A549 (cell line): ENCODE data around the gene TTC7B. TPM values are rescaled to one million over a fixed set of nuclear protein-coding genes. Genes with fewer than 3 reads are reported as not detected.

Experiments used
- ATAC-seq, 2 experiments: fragments of 200-7000 bp in 1 of 2; fragments of >200 bp in 1 of 2; cut with Nextera tagmentation in 1 of 2; cut with Tn5 transposase in 1 of 2; 3 replicates each; pipeline versions ENCODE4 v1.8.0 to v1.9.1; 2018 to 2020; ENCODE audit warnings: mild to moderate bottlenecking in 1 of 2, moderate library complexity in 1 of 2
- CTCF ChIA-PET: fragments of 300-600 bp; sonication (Branson Sonifier 250); formaldehyde crosslinking; extraction: SDS; loops from one replicate; lab custom pipeline; 2021; ENCODE audit warnings: antibody characterized with exemption, inconsistent platforms; lab: Yijun Ruan, JAX
- POLR2A ChIA-PET: fragments of 350-600 bp; formaldehyde crosslinking; extraction: SDS; loops from one replicate; lab custom pipeline; 2021; ENCODE audit warnings: antibody characterized with exemption, inconsistent platforms; lab: Yijun Ruan, JAX
- DNase-seq, 2 experiments: peaks; one replicate each; pipeline versions ENCODE4 v3.0.0 to v3.0.0-alpha.2; 2011 to 2016; ENCODE audit warnings: low read depth in 1 of 2, low spot score in 1 of 2
- FAIRE-seq: peaks from 2 replicates; lab custom pipeline; 2011; peaks lifted over from hg19 to GRCh38; lab: Jason Lieb, UNC
- H3K27ac ChIP-seq, 2 experiments: fragments of >200 bp; sonication (Bioruptor Twin); formaldehyde crosslinking; 3 replicates each; pipeline ENCODE4 v1.5.1; 2016 to 2017
- H3K4me1 ChIP-seq: fragments of >200 bp; sonication (Bioruptor Twin); formaldehyde crosslinking; 3 replicates; pipeline ENCODE4 v1.6.1; 2016
- H3K4me2 ChIP-seq: fragments of >200 bp; sonication (Bioruptor Twin); formaldehyde crosslinking; 3 replicates; pipeline ENCODE4 v1.6.1; 2016
- H3K4me3 ChIP-seq: fragments of >200 bp; sonication (Bioruptor Twin); formaldehyde crosslinking; 3 replicates; pipeline ENCODE4 v1.5.1; 2016
- H3K9me3 ChIP-seq: fragments of >200 bp; sonication (Bioruptor Twin); formaldehyde crosslinking; 3 replicates; pipeline ENCODE4 v1.6.1; 2016
- CBX2 ChIP-seq: fragments of 200-600 bp; sonication (generic); IDR thresholded peaks from 2 replicates; pipeline ENCODE4 v1.6.1; 2016; ENCODE audit warnings: low read depth, mild to moderate bottlenecking, borderline replicate concordance
- CHD2 ChIP-seq: fragments of 150-350 bp; IDR thresholded peaks from 2 replicates; pipeline ENCODE4 v1.6.1; 2014; ENCODE audit warnings: low read length; ENCODE audit not compliant: partially characterized antibody
- E2F6 ChIP-seq: IDR thresholded peaks from 2 replicates; pipeline ENCODE4 v1.6.1; 2012; ENCODE audit warnings: low read depth, borderline replicate concordance
- ELK1 ChIP-seq: fragments of 150-350 bp; IDR thresholded peaks from 2 replicates; pipeline ENCODE4 v1.6.1; 2014; ENCODE audit warnings: low read depth, mild to moderate bottlenecking, low read length
- JUN ChIP-seq, 2 experiments: fragments of >200 bp; sonication (Bioruptor Twin); formaldehyde crosslinking; IDR thresholded peaks; 2 replicates in 1 of 2; 3 replicates in 1 of 2; pipeline ENCODE4 v1.6.1; 2016 to 2017
- KDM1A ChIP-seq: fragments of 200-600 bp; sonication (generic); IDR thresholded peaks from 2 replicates; pipeline ENCODE4 v1.6.1; 2016; ENCODE audit warnings: low read depth, mild to moderate bottlenecking
- NPAS2 ChIP-seq: fragments of 250-450 bp; sonication (Bioruptor Pico); IDR thresholded peaks from 2 replicates; pipeline ENCODE4 v1.8.0; 2022; ENCODE audit warnings: mild to moderate bottlenecking, moderate library complexity, borderline replicate concordance
- PHF8 ChIP-seq: fragments of 200-600 bp; sonication (generic); IDR thresholded peaks from 2 replicates; pipeline ENCODE4 v1.6.1; 2016; ENCODE audit warnings: low read depth, mild to moderate bottlenecking, antibody characterized with exemption, moderate library complexity, borderline replicate concordance
- REST ChIP-seq: fragments of 200-600 bp; sonication (generic); IDR thresholded peaks from 2 replicates; pipeline ENCODE4 v1.6.1; 2016; ENCODE audit warnings: antibody characterized with exemption, mild to moderate bottlenecking, moderate library complexity
- RFX5 ChIP-seq: fragments of 450-650 bp; IDR thresholded peaks from 2 replicates; pipeline ENCODE4 v1.7.1; 2014; ENCODE audit warnings: antibody characterized with exemption, mild to moderate bottlenecking, moderate library complexity
- SREBF2 ChIP-seq: fragments of 450-650 bp; IDR thresholded peaks from 2 replicates; pipeline ENCODE4 v1.6.1; 2014; ENCODE audit warnings: mild to moderate bottlenecking, moderate library complexity
- ZC3H11A ChIP-seq: fragments of 450-650 bp; IDR thresholded peaks from 2 replicates; pipeline ENCODE4 v1.6.1; 2014; ENCODE audit warnings: antibody characterized with exemption, mild to moderate bottlenecking
- ZFP36 ChIP-seq: fragments of 450-650 bp; IDR thresholded peaks from 2 replicates; pipeline ENCODE4 v1.6.1; 2014; ENCODE audit warnings: borderline replicate concordance; ENCODE audit not compliant: partially characterized antibody
- ZNF302 ChIP-seq: fragments of 250-450 bp; sonication (Bioruptor Pico); IDR thresholded peaks from 2 replicates; pipeline ENCODE4 v1.9.0; 2021; ENCODE audit warnings: inconsistent platforms, mild to moderate bottlenecking, moderate library complexity
- WGBS: methylation state at CpG from one replicate; pipeline ENCODE4 v1.1.6; 2017; ENCODE audit errors: missing lambda C conversion rate; 5-methylcytosine and 5-hydroxymethylcytosine counted together
- polyA plus RNA-seq, 4 experiments: library from polyadenylated mRNA; depleted of rRNA in 3 of 4; stranded (reverse); fragments of >200 nt; fragmentation: RNase III in 1 of 4; extraction: RNeasy Plus Mini Kit Qiagen cat#74134 plus additional on column Dnase treatment in 1 of 4; gene quantifications; 2 replicates in 3 of 4; 3 replicates in 1 of 4; pipeline ENCODE4 v1.2.3, GENCODE V29; 2011 to 2017

Gene TTC7B
- polyA plus RNA-seq, 2 of the 4 experiments (the other 2 are of a cell fraction): 16.6 to 28.0 TPM

GRCh38 chr14:90649557-90650135 is 166.6 kb downstream of the TTC7B start:
- no peak overlapping the region for H3K4me3 ChIP-seq
- H3K27ac ChIP-seq: no peak overlapping the region
- H3K9me3 ChIP-seq: no peaks in the 10 kb centered on the region
- CTCF ChIA-PET: no interaction called here
- H3K4me1 ChIP-seq: peaks cover 10% of the 10 kb centered on the region
- WGBS: 100% methylated on average over 1 of the region's 3 CpGs
- no peak for FAIRE-seq
- no peak for TF ChIP-seq SREBF2
- no peak for TF ChIP-seq NPAS2 (CRISPR knock-in tag)
- TF ChIP-seq ELK1: no peak
- no peak overlapping the region for H3K4me2 ChIP-seq
- no peak for DNase-seq
- ATAC-seq: no peak
- POLR2A ChIA-PET: no interaction called here

GRCh38 chr14:90649083-90649482 is 167.1 kb downstream of the TTC7B start:
- CTCF ChIA-PET: no interaction called here

GRCh38 chr14:90648421-90648820 is 167.8 kb downstream of the TTC7B start:
- ATAC-seq (no peak), FAIRE-seq (no peak), DNase-seq (no peak)
- Histone ChIP-seq H3K27ac (no peak overlapping the region), H3K4me1 (peaks cover 10% of the 10 kb centered on the region), H3K9me3 (no peaks in the 10 kb centered on the region), H3K4me2 (no peak overlapping the region), H3K4me3 (no peak overlapping the region)
- CTCF ChIA-PET: interaction anchor here (1.2 kb wide), 1 partner anchor 13 kb away, joined by 5 read pairs; no protein-coding TSS in a partner anchor
- POLR2A ChIA-PET: no interaction called here
- no peak for TF ChIP-seq REST
- no peak for TF ChIP-seq PHF8
- WGBS: 76% methylated on average over 5 of the region's 5 CpGs

More at GRCh38 chr14:90649083-90649482, 167.1 kb downstream of the TTC7B start:
- no peak for DNase-seq
- no peak for TF ChIP-seq ZNF302 (CRISPR knock-in tag)
- no peak for TF ChIP-seq KDM1A
- TF ChIP-seq CHD2: no peak
- no peak for ATAC-seq
- FAIRE-seq: no peak
- no peak overlapping the region for H3K4me2 ChIP-seq
- no peaks in the 10 kb centered on the region for H3K9me3 ChIP-seq
- WGBS: 86% methylated on average over 4 of the region's 4 CpGs
- no peak overlapping the region for H3K27ac ChIP-seq
- H3K4me3 ChIP-seq: no peak overlapping the region
- peaks cover 10% of the 10 kb centered on the region for H3K4me1 ChIP-seq
- POLR2A ChIA-PET: no interaction called here

- POLR2A ChIA-PET: no interaction called here
Observed at GRCh38 chr14:90647473-90648005, 168.7 kb downstream of the TTC7B start.

More at GRCh38 chr14:90647473-90648005, 168.7 kb downstream of the TTC7B start:
- H3K4me3 ChIP-seq: no peak overlapping the region
- DNase-seq: no peak
- no peak overlapping the region for H3K4me2 ChIP-seq
- no peaks in the 10 kb centered on the region for H3K9me3 ChIP-seq
- 52% methylated on average over 5 of the region's 5 CpGs for WGBS
- TF ChIP-seq E2F6: no peak
- no peak for TF ChIP-seq CBX2
- no peak for TF ChIP-seq RFX5
- no peak for TF ChIP-seq ZC3H11A
- TF ChIP-seq JUN (IDR thresholded peaks at IDR 0.05): no peak
- TF ChIP-seq ZFP36: no peak
- peaks cover 10% of the 10 kb centered on the region for H3K4me1 ChIP-seq
- no peak overlapping the region for H3K27ac ChIP-seq
- ATAC-seq: no peak
- no peak for FAIRE-seq
- CTCF ChIA-PET: interaction anchor here (1.2 to 1.7 kb wide), 2 partner anchors 14 to 24 kb away, joined by 4 to 5 read pairs; no protein-coding TSS in a partner anchor
